ENCODE results near the gene TRAK2. TPM values are rescaled to one million over a fixed set of nuclear protein-coding genes. Genes with fewer than 3 reads are reported as not detected.

TRAK2 gene, protein sequence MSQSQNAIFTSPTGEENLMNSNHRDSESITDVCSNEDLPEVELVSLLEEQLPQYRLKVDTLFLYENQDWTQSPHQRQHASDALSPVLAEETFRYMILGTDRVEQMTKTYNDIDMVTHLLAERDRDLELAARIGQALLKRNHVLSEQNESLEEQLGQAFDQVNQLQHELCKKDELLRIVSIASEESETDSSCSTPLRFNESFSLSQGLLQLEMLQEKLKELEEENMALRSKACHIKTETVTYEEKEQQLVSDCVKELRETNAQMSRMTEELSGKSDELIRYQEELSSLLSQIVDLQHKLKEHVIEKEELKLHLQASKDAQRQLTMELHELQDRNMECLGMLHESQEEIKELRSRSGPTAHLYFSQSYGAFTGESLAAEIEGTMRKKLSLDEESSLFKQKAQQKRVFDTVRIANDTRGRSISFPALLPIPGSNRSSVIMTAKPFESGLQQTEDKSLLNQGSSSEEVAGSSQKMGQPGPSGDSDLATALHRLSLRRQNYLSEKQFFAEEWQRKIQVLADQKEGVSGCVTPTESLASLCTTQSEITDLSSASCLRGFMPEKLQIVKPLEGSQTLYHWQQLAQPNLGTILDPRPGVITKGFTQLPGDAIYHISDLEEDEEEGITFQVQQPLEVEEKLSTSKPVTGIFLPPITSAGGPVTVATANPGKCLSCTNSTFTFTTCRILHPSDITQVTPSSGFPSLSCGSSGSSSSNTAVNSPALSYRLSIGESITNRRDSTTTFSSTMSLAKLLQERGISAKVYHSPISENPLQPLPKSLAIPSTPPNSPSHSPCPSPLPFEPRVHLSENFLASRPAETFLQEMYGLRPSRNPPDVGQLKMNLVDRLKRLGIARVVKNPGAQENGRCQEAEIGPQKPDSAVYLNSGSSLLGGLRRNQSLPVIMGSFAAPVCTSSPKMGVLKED
- 25.8 TPM for total RNA-seq

DNA sequence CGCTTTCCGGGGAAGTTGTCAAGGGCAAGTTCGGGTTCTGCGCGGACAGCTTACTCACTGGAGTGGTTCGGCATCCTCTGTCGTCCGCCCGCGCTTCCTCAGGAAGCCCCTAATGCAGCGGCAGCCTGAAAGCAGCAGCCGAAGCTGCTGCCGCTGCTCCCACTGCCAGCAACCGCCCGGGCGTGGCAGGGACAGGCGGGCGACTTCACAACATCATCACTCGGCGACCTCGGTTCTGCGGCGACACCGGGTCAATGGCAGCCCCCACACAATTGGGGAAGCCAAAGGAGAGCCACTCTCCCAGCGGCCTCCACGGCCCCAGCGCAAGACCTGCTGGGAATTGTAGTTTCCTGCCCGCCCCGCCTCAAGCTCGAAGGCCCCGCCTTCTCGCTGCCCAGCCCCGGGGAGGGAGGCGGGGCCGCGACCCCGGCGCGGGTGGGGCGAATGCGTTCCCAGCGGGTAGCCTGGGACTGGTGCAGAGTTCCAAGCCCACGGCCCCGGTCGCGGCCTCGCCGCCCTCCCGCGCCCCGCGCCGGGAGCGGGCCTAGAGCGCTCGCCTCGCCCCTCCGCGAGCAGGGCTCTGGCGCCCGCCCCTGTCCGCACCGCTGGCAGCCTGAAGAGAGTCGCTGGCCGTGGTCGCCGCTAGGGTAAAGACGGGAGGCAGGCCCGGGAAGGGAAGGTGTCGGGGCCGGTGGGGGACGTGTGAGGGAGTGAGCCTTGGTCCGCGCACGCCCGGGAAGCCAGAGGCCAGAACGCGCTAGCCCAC, at the start of gene TRAK2, which contains the start of gene STRADB:
Gene TRAK2 (minus strand): TSS at position 167 of the 766 bp plus-strand sequence. CDS start 30,951 bp downstream, outside the sequence.
Gene STRADB (plus strand): TSS at position 449 of the 766 bp plus-strand sequence. CDS start 3,101 bp downstream, outside the sequence.
- peaks cover 32% of the 10 kb centered on the region for H3K4me1 ChIP-seq
- no peaks in the 10 kb centered on the region for H3K36me3 ChIP-seq
- H3K27ac ChIP-seq: peak within 1 kb of the TSS; percentile 96
- intact Hi-C loops (cut with DNase I): loop anchor here (5.0 kb wide), 1 partner anchor 44 kb away; no protein-coding TSS in a partner anchor
- H3K27me3 ChIP-seq: no peaks in the 10 kb centered on the region
- H3K9me3 ChIP-seq: no peaks in the 10 kb centered on the region
- peak; percentile 96 for DNase-seq (ENCODE audit: extremely low spot score in 2 of 2)
- TF ChIP-seq POLR2AphosphoS5 (IDR thresholded peaks at IDR 0.05; ENCODE audit: insufficient read depth in 1 of 2, low read depth in 1 of 2) (peak; percentile 88 to 94), POLR2A (IDR thresholded peaks at IDR 0.05) (peak in 1 of 2 donors; percentile 52)
- TF ChIP-seq, protein P1, sequence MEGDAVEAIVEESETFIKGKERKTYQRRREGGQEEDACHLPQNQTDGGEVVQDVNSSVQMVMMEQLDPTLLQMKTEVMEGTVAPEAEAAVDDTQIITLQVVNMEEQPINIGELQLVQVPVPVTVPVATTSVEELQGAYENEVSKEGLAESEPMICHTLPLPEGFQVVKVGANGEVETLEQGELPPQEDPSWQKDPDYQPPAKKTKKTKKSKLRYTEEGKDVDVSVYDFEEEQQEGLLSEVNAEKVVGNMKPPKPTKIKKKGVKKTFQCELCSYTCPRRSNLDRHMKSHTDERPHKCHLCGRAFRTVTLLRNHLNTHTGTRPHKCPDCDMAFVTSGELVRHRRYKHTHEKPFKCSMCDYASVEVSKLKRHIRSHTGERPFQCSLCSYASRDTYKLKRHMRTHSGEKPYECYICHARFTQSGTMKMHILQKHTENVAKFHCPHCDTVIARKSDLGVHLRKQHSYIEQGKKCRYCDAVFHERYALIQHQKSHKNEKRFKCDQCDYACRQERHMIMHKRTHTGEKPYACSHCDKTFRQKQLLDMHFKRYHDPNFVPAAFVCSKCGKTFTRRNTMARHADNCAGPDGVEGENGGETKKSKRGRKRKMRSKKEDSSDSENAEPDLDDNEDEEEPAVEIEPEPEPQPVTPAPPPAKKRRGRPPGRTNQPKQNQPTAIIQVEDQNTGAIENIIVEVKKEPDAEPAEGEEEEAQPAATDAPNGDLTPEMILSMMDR (IDR thresholded peaks at IDR 0.05): peak in 2 of 3 experiments; percentile 17 to 19
- H3K4me3 ChIP-seq: peak within 1 kb of the TSS; percentile 92 to 97

GRCh38 chr2:201500534-201500933, 49.3 kb upstream of the TRAK2 start:
- TF ChIP-seq POLR2AphosphoS5 (IDR thresholded peaks at IDR 0.05; ENCODE audit: insufficient read depth in 1 of 2, low read depth in 1 of 2) (no peak), POLR2A (IDR thresholded peaks at IDR 0.05) (no peak)
- TF ChIP-seq, protein P1 (IDR thresholded peaks at IDR 0.05): no peak
- Histone ChIP-seq H3K36me3 (no peaks in the 10 kb centered on the region), H3K27me3 (no peaks in the 10 kb centered on the region), H3K4me3 (no peak overlapping the region), H3K27ac (no peak overlapping the region), H3K9me3 (no peaks in the 10 kb centered on the region), H3K4me1 (no peaks in the 10 kb centered on the region)
- intact Hi-C loops (cut with DNase I): no loop called here
- DNase-seq (ENCODE audit: extremely low spot score in 2 of 2): no peak

DNA sequence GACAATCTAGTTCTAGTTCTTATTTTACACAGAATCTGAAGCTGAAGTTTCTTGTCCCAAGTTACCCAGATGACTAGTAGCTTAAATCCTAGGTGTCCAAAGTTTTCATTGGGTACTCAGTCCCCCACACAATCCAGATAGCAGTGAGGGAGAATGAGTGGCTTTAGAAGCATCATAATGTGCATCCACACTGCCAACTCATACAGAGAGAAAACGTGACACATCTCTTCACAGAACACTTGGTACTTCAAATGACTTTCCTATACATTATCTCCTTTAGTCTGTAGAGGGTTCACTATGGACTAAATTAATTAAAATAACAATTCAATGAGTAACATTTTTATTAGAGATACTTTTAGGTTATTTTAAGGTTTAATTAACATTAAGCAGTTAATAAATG, 45.5 kb upstream of the TRAK2 start:
- Histone ChIP-seq H3K9me3 (no peaks in the 10 kb centered on the region), H3K27me3 (no peaks in the 10 kb centered on the region), H3K4me1 (no peaks in the 10 kb centered on the region), H3K36me3 (no peaks in the 10 kb centered on the region), H3K27ac (no peak overlapping the region), H3K4me3 (no peak overlapping the region)
- DNase-seq (ENCODE audit: extremely low spot score in 2 of 2): no peak
- intact Hi-C loops (cut with DNase I): no loop called here
- TF ChIP-seq POLR2A (IDR thresholded peaks at IDR 0.05) (no peak), POLR2AphosphoS5 (IDR thresholded peaks at IDR 0.05; ENCODE audit: insufficient read depth in 1 of 2, low read depth in 1 of 2) (no peak)
- TF ChIP-seq, protein P1 (IDR thresholded peaks at IDR 0.05): no peak

- DNase-seq (ENCODE audit: extremely low spot score in 2 of 2): no peak
- no peaks in the 10 kb centered on the region for H3K4me1 ChIP-seq
- intact Hi-C loops (cut with DNase I): no loop called here
- no peaks in the 10 kb centered on the region for H3K9me3 ChIP-seq
- H3K36me3 ChIP-seq: no peaks in the 10 kb centered on the region
- TF ChIP-seq POLR2AphosphoS5 (IDR thresholded peaks at IDR 0.05; ENCODE audit: insufficient read depth in 1 of 2, low read depth in 1 of 2) (no peak), POLR2A (IDR thresholded peaks at IDR 0.05) (no peak)
- TF ChIP-seq, protein P1 (IDR thresholded peaks at IDR 0.05): no peak
- H3K4me3 ChIP-seq: no peak overlapping the region
- H3K27me3 ChIP-seq: no peaks in the 10 kb centered on the region
- no peak overlapping the region for H3K27ac ChIP-seq
These were observed 39.0 kb upstream of the TRAK2 start for GRCh38 chr2:201490291-201490690.

Measured in vagina (tissue), 2 donors.